Measurements from ENCODE around the gene ACER3.

The ACER3 gene

DNA sequence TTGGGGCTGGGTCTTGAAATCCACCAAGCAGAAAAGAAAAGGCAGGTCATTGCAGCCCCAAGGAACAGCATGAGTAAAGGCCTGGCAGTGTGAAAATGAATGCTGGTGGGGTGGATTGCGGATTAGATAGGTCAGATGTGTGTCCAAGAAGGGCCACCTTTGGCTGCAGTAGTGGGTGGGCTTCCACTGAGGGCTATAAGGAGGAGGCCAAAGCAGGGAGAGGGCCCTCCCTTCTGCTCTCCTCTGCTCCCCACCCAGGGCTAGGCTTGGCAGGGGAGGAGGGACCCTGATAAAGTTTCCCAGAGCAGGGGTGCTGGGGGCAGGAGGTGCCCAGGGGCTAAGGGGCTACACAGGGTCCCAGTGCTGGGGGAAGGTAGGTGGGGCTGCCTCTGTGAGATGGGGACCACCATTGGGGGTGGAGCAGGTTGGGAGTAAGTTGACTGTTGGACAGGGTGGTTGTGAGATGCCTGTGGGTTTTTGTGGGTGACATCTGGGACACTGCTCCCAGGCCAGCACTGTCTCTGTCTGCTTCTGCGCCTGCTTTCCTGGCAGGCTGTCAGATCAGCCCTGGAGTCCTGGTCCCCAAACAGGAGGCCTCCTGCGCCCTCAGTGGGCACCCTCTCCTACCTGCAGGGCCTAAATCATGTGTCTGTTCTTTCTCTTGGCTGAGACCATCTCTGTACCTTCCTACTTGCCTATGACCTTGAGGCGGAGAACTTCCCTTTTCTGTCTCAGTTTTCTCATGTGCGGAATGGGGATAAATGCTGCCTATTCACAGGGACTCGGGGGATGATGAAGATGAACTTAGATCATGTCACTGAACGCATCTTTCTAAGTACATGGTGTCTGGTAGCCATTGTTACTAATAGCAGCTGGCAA lies 208.0 kb downstream of the ACER3 start:
- DNase-seq (ENCODE audit: low spot score) (peak; percentile 32), ATAC-seq (ENCODE audit: low read depth) (no peak)
- Histone ChIP-seq H3K9me3 (ENCODE audit: severe bottlenecking) (no peaks in the 10 kb centered on the region), H3K27ac (ENCODE audit: poor library complexity, severe bottlenecking) (no peak overlapping the region), H3K4me3 (ENCODE audit: severe bottlenecking) (no peak overlapping the region), H3K27me3 (ENCODE audit: insufficient read depth, poor library complexity, severe bottlenecking) (no peaks in the 10 kb centered on the region), H3K4me1 (ENCODE audit: insufficient read depth, poor library complexity, severe bottlenecking) (peaks cover 3% of the 10 kb centered on the region), H3K36me3 (ENCODE audit: low read depth) (no peaks in the 10 kb centered on the region)
- TF ChIP-seq, protein P1, sequence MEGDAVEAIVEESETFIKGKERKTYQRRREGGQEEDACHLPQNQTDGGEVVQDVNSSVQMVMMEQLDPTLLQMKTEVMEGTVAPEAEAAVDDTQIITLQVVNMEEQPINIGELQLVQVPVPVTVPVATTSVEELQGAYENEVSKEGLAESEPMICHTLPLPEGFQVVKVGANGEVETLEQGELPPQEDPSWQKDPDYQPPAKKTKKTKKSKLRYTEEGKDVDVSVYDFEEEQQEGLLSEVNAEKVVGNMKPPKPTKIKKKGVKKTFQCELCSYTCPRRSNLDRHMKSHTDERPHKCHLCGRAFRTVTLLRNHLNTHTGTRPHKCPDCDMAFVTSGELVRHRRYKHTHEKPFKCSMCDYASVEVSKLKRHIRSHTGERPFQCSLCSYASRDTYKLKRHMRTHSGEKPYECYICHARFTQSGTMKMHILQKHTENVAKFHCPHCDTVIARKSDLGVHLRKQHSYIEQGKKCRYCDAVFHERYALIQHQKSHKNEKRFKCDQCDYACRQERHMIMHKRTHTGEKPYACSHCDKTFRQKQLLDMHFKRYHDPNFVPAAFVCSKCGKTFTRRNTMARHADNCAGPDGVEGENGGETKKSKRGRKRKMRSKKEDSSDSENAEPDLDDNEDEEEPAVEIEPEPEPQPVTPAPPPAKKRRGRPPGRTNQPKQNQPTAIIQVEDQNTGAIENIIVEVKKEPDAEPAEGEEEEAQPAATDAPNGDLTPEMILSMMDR (IDR thresholded peaks at IDR 0.05; ENCODE audit: poor library complexity, severe bottlenecking), result no peak

DNA sequence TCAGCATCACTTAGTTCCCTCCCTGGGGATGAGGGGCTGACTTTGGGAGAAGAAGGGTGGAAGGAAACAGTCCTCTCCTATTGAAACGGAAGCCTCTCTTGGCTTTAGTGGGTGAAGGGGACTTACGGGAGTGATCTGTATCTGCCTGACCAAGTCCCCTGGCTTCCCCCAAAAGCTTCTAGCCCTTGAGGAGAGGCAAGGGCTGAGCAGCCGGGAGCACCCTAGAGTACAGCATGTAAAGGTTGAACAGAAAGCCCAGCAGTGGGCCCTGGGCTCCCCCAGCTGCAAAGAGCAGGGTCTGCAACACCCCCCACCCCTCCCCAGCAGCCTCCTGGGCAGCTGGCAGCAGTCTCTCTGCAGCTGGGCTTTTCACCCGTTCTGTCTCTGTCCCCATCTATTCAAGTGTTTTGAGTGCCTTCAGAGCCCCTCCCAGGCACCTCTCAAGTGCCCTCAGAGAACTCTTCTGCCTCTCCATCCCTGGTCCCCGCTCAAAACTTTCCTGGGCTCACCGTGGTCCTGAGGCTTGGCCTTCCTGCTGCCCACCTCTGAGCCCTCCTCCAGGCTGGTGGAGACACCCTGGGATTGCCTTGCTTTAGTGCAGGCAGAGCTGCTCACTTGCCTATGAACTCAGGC lies 208.7 kb downstream of the ACER3 start:
- H3K4me1 ChIP-seq (ENCODE audit: insufficient read depth, poor library complexity, severe bottlenecking), result peaks cover 3% of the 10 kb centered on the region
- no peaks in the 10 kb centered on the region for H3K9me3 ChIP-seq (ENCODE audit: severe bottlenecking)
- no peak for ATAC-seq (ENCODE audit: low read depth)
- no peaks in the 10 kb centered on the region for H3K27me3 ChIP-seq (ENCODE audit: insufficient read depth, poor library complexity, severe bottlenecking)
- no peak overlapping the region for H3K27ac ChIP-seq (ENCODE audit: poor library complexity, severe bottlenecking)
- TF ChIP-seq, protein P1 (IDR thresholded peaks at IDR 0.05; ENCODE audit: poor library complexity, severe bottlenecking), result no peak
- H3K36me3 ChIP-seq (ENCODE audit: low read depth), result no peaks in the 10 kb centered on the region
- no peak overlapping the region for H3K4me3 ChIP-seq (ENCODE audit: severe bottlenecking)
- DNase-seq (ENCODE audit: low spot score), result no peak

DNA sequence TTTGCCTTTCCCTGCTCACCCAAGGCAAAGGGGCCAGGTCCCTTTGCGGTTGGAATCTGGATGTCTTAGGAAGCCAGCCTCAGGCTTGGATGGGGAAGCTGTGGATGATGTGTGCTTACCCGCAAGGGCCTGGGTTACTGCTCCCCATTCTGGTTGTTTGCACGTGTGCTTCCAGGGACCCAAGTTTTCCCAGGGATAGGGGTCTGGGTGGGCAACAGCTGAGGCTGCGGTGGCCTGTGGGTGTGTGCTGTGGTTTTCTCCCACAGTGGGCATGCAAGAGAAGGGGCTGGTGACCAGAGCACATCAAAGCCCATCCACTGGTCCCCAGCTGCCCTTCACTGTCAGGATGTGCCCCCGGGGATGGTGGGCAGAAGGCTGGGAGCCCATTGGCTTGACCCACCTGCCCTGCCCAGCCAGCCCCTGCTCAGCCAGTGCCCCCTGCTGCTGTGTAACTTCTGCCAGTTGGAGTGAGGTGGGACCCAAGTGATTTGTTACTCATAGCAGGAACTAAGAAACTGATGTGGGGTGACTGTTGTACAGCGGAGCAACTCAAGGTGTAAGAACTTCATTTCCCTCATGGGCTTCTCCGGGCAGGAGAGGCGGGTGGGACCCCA lies 209.4 kb downstream of the ACER3 start:
- peaks cover 3% of the 10 kb centered on the region for H3K4me1 ChIP-seq (ENCODE audit: insufficient read depth, poor library complexity, severe bottlenecking)
- DNase-seq (ENCODE audit: low spot score), result peak; percentile 29

DNA sequence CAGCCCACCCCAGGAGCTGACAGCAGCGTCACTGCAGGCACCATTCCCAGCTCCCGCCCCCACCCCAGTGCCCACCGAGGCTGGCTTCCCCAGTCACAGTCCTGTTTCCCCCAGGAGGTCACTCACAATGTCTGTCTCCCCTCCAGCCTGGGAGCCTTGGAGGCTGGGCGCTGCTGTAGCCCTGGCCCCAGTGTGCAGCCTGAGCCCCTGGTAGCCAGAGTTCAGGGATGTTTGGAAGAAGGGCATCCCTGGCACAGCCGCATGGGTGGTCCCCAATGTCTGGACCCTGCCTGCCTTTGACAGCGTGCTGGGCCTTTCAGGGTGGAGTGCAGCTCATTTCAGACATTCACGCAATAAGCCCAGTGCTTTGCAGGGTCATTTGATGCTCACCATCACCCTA lies 210.4 kb downstream of the ACER3 start:
- TF ChIP-seq, protein P1 (IDR thresholded peaks at IDR 0.05; ENCODE audit: poor library complexity, severe bottlenecking), result no peak
- H3K4me3 ChIP-seq (ENCODE audit: severe bottlenecking), result no peak overlapping the region
- DNase-seq (ENCODE audit: low spot score) (peak; percentile 28), ATAC-seq (ENCODE audit: low read depth) (no peak)
- no peak overlapping the region for H3K27ac ChIP-seq (ENCODE audit: poor library complexity, severe bottlenecking)
- H3K27me3 ChIP-seq (ENCODE audit: insufficient read depth, poor library complexity, severe bottlenecking), result no peaks in the 10 kb centered on the region
- no peaks in the 10 kb centered on the region for H3K9me3 ChIP-seq (ENCODE audit: severe bottlenecking)
- H3K36me3 ChIP-seq (ENCODE audit: low read depth), result no peaks in the 10 kb centered on the region
- H3K4me1 ChIP-seq (ENCODE audit: insufficient read depth, poor library complexity, severe bottlenecking), result peaks cover 3% of the 10 kb centered on the region

More for the DNA sequence above, 209.4 kb downstream of the ACER3 start:
- Histone ChIP-seq H3K27me3 (ENCODE audit: insufficient read depth, poor library complexity, severe bottlenecking) (no peaks in the 10 kb centered on the region), H3K27ac (ENCODE audit: poor library complexity, severe bottlenecking) (no peak overlapping the region), H3K4me3 (ENCODE audit: severe bottlenecking) (no peak overlapping the region), H3K36me3 (ENCODE audit: low read depth) (no peaks in the 10 kb centered on the region), H3K9me3 (ENCODE audit: severe bottlenecking) (no peaks in the 10 kb centered on the region)
- TF ChIP-seq, protein P1 (IDR thresholded peaks at IDR 0.05; ENCODE audit: poor library complexity, severe bottlenecking), result no peak
- ATAC-seq (ENCODE audit: low read depth), result no peak

All from RWPE2 (cell line).